Mesenchymal stem cell (in vitro differentiated cells and primary cell): ENCODE results near the gene TENM3.

ENCODE experiments used
- DNase-seq: peaks from one replicate; pipeline ENCODE4 v3.0.0-alpha.2; 2013
- H2AFZ ChIP-seq: one replicate; pipeline ENCODE4 v1.6.1; 2013; ENCODE audit warnings: low read depth, mild to moderate bottlenecking, control low read depth, inconsistent platforms, low read length, moderate library complexity
- H2AK5ac ChIP-seq: 2 replicates; pipeline ENCODE4 v1.6.1; 2013; ENCODE audit warnings: low read length, moderate library complexity, mild to moderate bottlenecking, inconsistent platforms; ENCODE audit not compliant: severe bottlenecking
- H2BK120ac ChIP-seq: one replicate; pipeline ENCODE4 v1.6.1; 2013; ENCODE audit warnings: low read depth, mild to moderate bottlenecking, inconsistent platforms, low read length, moderate library complexity
- H2BK12ac ChIP-seq, 2 experiments: one replicate each; pipeline ENCODE4 v1.6.1; 2013; ENCODE audit warnings: inconsistent platforms in 2 of 2, low read length in 2 of 2, mild to moderate bottlenecking in 2 of 2, moderate library complexity in 2 of 2, control low read depth in 1 of 2
- H2BK15ac ChIP-seq: one replicate; pipeline ENCODE4 v1.6.1; 2013; ENCODE audit warnings: mild to moderate bottlenecking, low read depth, inconsistent platforms; ENCODE audit not compliant: poor library complexity, severe bottlenecking
- H2BK5ac ChIP-seq: 2 replicates; pipeline ENCODE4 v1.6.1; 2013; ENCODE audit warnings: low read depth, mild to moderate bottlenecking, low read length, control low read depth, inconsistent platforms; ENCODE audit not compliant: poor library complexity, severe bottlenecking
- H3K14ac ChIP-seq, 2 experiments: one replicate each; pipeline ENCODE4 v1.6.1; 2013; ENCODE audit warnings: inconsistent platforms in 2 of 2, low read length in 2 of 2, control low read depth in 1 of 2, mild to moderate bottlenecking in 1 of 2, moderate library complexity in 1 of 2
- H3K18ac ChIP-seq, 2 experiments: one replicate each; pipeline ENCODE4 v1.6.1; 2013; ENCODE audit warnings: inconsistent platforms in 2 of 2, low read length in 2 of 2, control low read depth in 1 of 2, low read depth in 1 of 2, mild to moderate bottlenecking in 1 of 2
- H3K23ac ChIP-seq, 2 experiments: one replicate each; pipeline ENCODE4 v1.6.1; 2013; ENCODE audit warnings: inconsistent platforms in 2 of 2, low read length in 2 of 2, mild to moderate bottlenecking in 2 of 2, moderate library complexity in 2 of 2, control low read depth in 1 of 2
- H3K27ac ChIP-seq: 2 replicates; pipeline ENCODE4 v1.5.1; 2013; ENCODE audit warnings: mild to moderate bottlenecking, moderate library complexity, low read length, control low read depth, inconsistent platforms; ENCODE audit not compliant: poor library complexity, severe bottlenecking
- H3K27me3 ChIP-seq, 2 experiments: 2 replicates each; pipeline versions ENCODE4 v1.6.1 to v1.7.0; 2013; ENCODE audit warnings: low read length in 2 of 2, mild to moderate bottlenecking in 2 of 2, moderate library complexity in 2 of 2, control low read depth in 1 of 2, inconsistent platforms in 1 of 2; ENCODE audit not compliant: control insufficient read depth in 1 of 2, insufficient read depth in 1 of 2
- H3K36me3 ChIP-seq, 2 experiments: 2 replicates each; pipeline versions ENCODE4 v1.6.1 to v1.7.0; 2013; ENCODE audit warnings: low read length in 2 of 2, control low read depth in 1 of 2, inconsistent platforms in 1 of 2, low read depth in 1 of 2, mild to moderate bottlenecking in 1 of 2; ENCODE audit not compliant: insufficient read depth in 2 of 2, control insufficient read depth in 1 of 2
- H3K4ac ChIP-seq, 2 experiments: one replicate each; pipeline ENCODE4 v1.6.1; 2013; ENCODE audit warnings: inconsistent platforms in 2 of 2, low read length in 2 of 2, mild to moderate bottlenecking in 2 of 2, moderate library complexity in 2 of 2, control low read depth in 1 of 2, low read depth in 1 of 2
- H3K4me1 ChIP-seq: 2 replicates; pipeline ENCODE4 v1.6.1; 2013; ENCODE audit warnings: low read depth, low read length, control low read depth; ENCODE audit not compliant: control insufficient read depth, insufficient read depth
- H3K4me2 ChIP-seq: 2 replicates; pipeline ENCODE4 v1.6.1; 2013; ENCODE audit warnings: low read length, mild to moderate bottlenecking, inconsistent platforms; ENCODE audit not compliant: poor library complexity, severe bottlenecking
- H3K4me3 ChIP-seq, 2 experiments: 2 replicates each; pipeline versions ENCODE4 v1.5.1 to v1.7.0; 2013; ENCODE audit warnings: low read length in 2 of 2, mild to moderate bottlenecking in 2 of 2, control low read depth in 1 of 2, low read depth in 1 of 2; ENCODE audit not compliant: insufficient read depth in 1 of 2
- H3K79me1 ChIP-seq: replicated peaks from 2 replicates; pipeline ENCODE4 v1.6.1; 2013; ENCODE audit warnings: mild to moderate bottlenecking, control low read depth, low read length, inconsistent platforms; ENCODE audit not compliant: poor library complexity, severe bottlenecking
- H3K9ac ChIP-seq: 2 replicates; pipeline ENCODE4 v1.7.0; 2013; ENCODE audit warnings: mild to moderate bottlenecking, low read length, moderate library complexity
- H3K9me3 ChIP-seq: 2 replicates; pipeline ENCODE4 v1.7.0; 2013; ENCODE audit warnings: mild to moderate bottlenecking, low read length; ENCODE audit not compliant: control insufficient read depth
- H4K8ac ChIP-seq: one replicate; pipeline ENCODE4 v1.6.1; 2013; ENCODE audit warnings: inconsistent platforms, mild to moderate bottlenecking, low read length, moderate library complexity
- H4K91ac ChIP-seq: one replicate; pipeline ENCODE4 v1.6.1; 2013; ENCODE audit warnings: mild to moderate bottlenecking, low read length, inconsistent platforms
- WGBS: methylation state at CpG from one replicate; pipeline ENCODE4 v1.1.7; 2013; ENCODE audit warnings: mixed read lengths; 5-methylcytosine and 5-hydroxymethylcytosine counted together

Gene TENM3

DNA sequence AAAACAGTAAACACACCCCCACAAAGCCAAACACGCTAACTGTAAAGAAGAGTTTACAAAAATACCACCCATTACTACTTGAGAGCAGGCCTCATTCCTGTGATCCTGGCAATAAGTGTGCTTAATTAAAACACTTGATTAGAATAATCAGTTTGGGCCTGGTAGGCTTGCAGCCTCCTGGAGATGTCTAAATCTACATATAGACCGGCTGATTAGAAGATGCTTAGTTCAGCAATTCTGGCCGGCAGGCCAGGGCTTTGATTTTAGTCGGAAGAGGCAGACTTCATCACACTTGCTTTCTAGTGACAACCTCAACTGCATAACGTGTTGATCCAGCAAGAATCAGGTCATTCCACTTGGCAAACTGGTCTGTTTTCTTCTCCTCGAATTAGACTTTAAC is 560.0 kb downstream of the TENM3 start:
- H3K4me3 ChIP-seq: no peak overlapping the region
- 80% methylated on average over 5 of the region's 6 CpGs for WGBS
- H3K14ac ChIP-seq: no peak overlapping the region
- H3K23ac ChIP-seq: no peak overlapping the region
- H3K18ac ChIP-seq: no peak overlapping the region
- no peak overlapping the region for H3K4me2 ChIP-seq
- no peak for DNase-seq
- no peaks in the 10 kb centered on the region for H3K9me3 ChIP-seq
- H2BK120ac ChIP-seq: no peak overlapping the region
- H3K79me1 ChIP-seq: no peaks in the 10 kb centered on the region
- H3K27me3 ChIP-seq: no peaks in the 10 kb centered on the region
- H3K9ac ChIP-seq: no peak overlapping the region
- H3K27ac ChIP-seq: no peak overlapping the region
- H2AK5ac ChIP-seq: no peak overlapping the region
- no peak overlapping the region for H2BK5ac ChIP-seq
- peaks cover 13 to 18% of the 10 kb centered on the region in 2 experiments for H3K36me3 ChIP-seq
- no peak overlapping the region for H2AFZ ChIP-seq
- no peak overlapping the region for H2BK12ac ChIP-seq
- H3K4ac ChIP-seq: no peak overlapping the region
- peaks cover 11% of the 10 kb centered on the region for H3K4me1 ChIP-seq
- no peak overlapping the region for H2BK15ac ChIP-seq
- no peak overlapping the region for H4K91ac ChIP-seq
- H4K8ac ChIP-seq: no peak overlapping the region

DNA sequence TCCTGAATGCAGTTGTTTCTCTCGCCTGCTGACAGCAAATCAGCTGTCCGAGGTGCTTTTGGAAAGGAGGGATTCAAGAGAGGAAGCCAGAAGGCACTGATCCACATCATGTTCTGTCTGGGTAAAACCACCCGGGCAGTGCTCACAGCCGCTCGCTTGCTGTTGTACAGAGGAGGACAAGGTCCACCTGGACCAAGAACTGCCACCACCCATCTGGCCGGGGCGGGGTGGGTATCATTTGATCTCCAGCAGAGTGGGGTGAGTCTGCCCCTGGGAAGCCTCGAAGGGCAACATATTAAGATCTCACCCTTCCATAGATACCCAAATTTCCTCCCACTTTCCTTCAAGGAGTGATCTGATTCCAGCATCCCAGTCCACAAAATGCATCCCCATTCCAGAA is 560.9 kb downstream of the TENM3 start:
- H3K18ac ChIP-seq: no peak overlapping the region
- no peaks in the 10 kb centered on the region for H3K79me1 ChIP-seq
- no peak overlapping the region for H4K8ac ChIP-seq
- H3K4me1 ChIP-seq: peaks cover 18% of the 10 kb centered on the region
- H3K9me3 ChIP-seq: no peaks in the 10 kb centered on the region
- no peak overlapping the region for H2BK12ac ChIP-seq
- DNase-seq: no peak
- no peak overlapping the region for H4K91ac ChIP-seq
- H3K27ac ChIP-seq: no peak overlapping the region
- H3K23ac ChIP-seq: no peak overlapping the region
- no peak overlapping the region for H3K4me3 ChIP-seq
- whole genome bisulfite sequencing: 88% methylated on average over 8 of the region's 8 CpGs
- H3K9ac ChIP-seq: no peak overlapping the region
- no peak overlapping the region for H2BK15ac ChIP-seq
- H2AK5ac ChIP-seq: no peak overlapping the region
- H3K27me3 ChIP-seq: no peaks in the 10 kb centered on the region
- no peak overlapping the region for H3K4me2 ChIP-seq
- H2AFZ ChIP-seq: no peak overlapping the region
- peaks cover 11 to 13% of the 10 kb centered on the region in 2 experiments for H3K36me3 ChIP-seq
- no peak overlapping the region for H2BK5ac ChIP-seq
- H2BK120ac ChIP-seq: no peak overlapping the region
- no peak overlapping the region for H3K4ac ChIP-seq
- H3K14ac ChIP-seq: no peak overlapping the region

DNA sequence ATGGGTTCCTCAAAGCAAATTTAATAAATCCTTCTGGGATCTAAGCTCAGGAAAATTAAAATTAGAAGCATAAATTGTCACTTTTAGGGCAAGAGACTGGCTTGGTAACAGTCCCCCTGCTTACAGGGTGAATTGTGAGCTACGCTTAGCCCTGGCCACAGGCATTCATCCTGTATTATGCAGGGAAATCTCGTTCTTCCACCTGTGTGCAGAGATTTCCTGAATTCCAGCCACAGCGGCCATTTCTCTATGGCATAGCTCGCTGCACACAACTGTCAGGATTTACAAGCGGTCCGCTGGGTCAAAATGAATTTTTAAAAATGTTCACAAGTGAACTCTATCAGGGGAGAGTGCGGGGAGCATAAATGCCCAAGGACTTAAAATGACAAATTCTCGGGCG is 562.1 kb downstream of the TENM3 start:
- Histone ChIP-seq H3K9me3 (no peaks in the 10 kb centered on the region), H3K4ac (no peak overlapping the region), H3K27ac (no peak overlapping the region), H2BK12ac (no peak overlapping the region), H3K23ac (no peak overlapping the region), H3K4me3 (no peak overlapping the region), H2BK15ac (no peak overlapping the region), H3K4me1 (peaks cover 25% of the 10 kb centered on the region), H2AK5ac (no peak overlapping the region), H3K18ac (no peak overlapping the region), H2BK120ac (no peak overlapping the region), H3K4me2 (no peak overlapping the region), H2BK5ac (no peak overlapping the region), H3K27me3 (no peaks in the 10 kb centered on the region), H3K79me1 (no peaks in the 10 kb centered on the region), H4K91ac (no peak overlapping the region), H4K8ac (no peak overlapping the region), H3K36me3 (peaks cover 1 to 4% of the 10 kb centered on the region in 2 experiments), H2AFZ (no peak overlapping the region), H3K9ac (no peak overlapping the region), H3K14ac (no peak overlapping the region)
- WGBS: 91% methylated on average over 9 of the region's 9 CpGs
- DNase-seq: no peak

DNA sequence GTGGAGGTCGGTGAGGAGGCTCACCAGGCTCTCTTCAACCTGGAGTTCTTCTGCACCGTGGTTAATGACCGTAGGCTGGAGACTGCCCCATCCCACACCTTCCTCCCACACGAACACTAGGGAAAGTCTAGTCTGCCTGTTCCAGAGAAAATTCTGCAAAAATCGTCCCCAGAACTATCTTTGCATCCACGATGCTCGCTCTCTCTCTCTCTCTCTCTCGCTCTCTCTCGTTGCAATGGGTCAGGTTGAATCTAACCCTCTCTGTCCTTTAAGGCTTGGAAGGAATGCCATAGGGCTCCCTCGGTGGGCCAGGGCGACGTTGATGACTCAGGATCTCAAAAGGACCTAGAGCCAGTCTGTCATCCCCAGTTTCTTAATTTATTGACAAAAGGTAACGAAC is 562.5 kb downstream of the TENM3 start:
- H3K4ac ChIP-seq: no peak overlapping the region
- no peak overlapping the region for H4K91ac ChIP-seq

More for the DNA sequence above, 562.5 kb downstream of the TENM3 start:
- Histone ChIP-seq H3K18ac (no peak overlapping the region), H2BK12ac (no peak overlapping the region), H2BK15ac (no peak overlapping the region), H4K8ac (no peak overlapping the region), H3K23ac (no peak overlapping the region), H3K9me3 (no peaks in the 10 kb centered on the region), H3K36me3 (peaks cover 0 to under 1% of the 10 kb centered on the region in 2 experiments), H3K9ac (no peak overlapping the region), H3K14ac (no peak overlapping the region), H2AFZ (no peak overlapping the region), H2BK120ac (no peak overlapping the region), H3K4me2 (no peak overlapping the region), H3K79me1 (no peaks in the 10 kb centered on the region), H3K27me3 (no peaks in the 10 kb centered on the region), H3K4me3 (peak overlapping the region in 1 of 2 experiments; percentile 79), H2BK5ac (no peak overlapping the region), H2AK5ac (no peak overlapping the region), H3K4me1 (peaks cover 25% of the 10 kb centered on the region), H3K27ac (no peak overlapping the region)
- 71% methylated on average over 11 of the region's 13 CpGs for WGBS
- no peak for DNase-seq
